Measurements from ENCODE around the gene OR8D4.
A peak's percentile ranks its signal among the peaks of the same experiment; 100 is the strongest.
"Not testable (repeated sequence)": the region's sequence is repeated elsewhere in the genome, so short reads cannot be mapped to it uniquely, and the experiment has no call there.

The OR8D4 gene

DNA sequence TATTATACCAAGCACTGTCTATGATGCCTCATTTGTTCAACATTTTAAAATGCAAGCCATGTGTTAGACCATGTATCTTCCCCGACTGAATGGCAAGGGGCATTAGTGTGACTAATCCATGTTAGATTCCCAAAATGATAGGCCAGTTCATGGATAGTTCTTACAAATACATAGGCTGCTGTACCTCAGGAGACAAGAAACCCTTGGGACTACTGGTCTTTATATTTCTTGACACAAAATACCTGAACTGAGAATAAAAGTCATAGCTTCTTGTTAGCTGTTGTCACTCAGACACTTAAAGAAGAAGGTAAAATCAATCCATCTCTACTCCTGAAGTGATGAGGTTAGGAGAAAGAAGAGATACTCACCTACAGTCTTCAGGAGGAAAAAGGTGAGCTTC lies at the start of gene OR8D4:
Gene OR8D4 (plus strand): TSS at position 301 of the 400 bp plus-strand sequence. CDS start 4,265 bp downstream, outside the sequence.
- no peak for DNase-seq (ENCODE audit: low read depth, low spot score)

DNA sequence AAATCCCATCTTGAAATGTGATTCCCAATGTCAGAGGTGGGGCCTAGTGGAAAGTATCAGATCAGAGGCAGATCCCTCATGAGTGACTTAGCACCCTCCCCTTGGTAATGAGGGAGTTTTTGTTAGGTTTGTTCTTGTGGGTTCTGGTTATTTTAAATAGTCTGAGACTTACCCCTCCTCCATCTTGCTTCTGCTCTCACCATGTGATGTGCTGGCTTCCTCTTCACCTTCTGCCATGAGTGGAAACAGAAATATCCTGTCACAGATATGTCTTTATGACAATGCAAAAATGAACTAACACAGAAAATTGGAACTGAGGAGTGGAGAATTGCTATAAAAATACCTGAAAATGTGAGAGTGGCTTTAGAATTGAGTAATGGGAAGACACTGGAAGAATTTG lies 49.6 kb upstream of the OR8D4 start:
- DNase-seq (ENCODE audit: low read depth, low spot score): no peak

DNA sequence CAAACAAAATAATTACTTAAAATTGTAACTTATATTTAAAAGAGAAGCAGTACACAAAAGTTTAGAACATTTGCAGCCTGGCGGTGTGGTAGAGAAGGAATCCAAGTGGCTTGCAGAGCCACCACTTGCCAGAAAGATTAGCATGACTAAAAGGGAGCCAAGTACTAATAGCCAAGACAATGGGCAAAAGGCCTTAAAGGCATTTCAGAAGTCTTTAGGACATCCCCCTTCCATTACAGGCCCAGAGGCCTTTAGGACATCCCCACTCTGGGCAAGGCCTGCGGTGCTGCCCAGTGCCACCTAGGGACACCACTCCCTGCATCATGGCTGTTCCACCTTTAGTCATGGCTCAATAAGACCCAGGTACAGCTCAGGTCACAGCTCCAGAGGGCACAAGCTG lies 48.9 kb upstream of the OR8D4 start:
- peak; percentile 69 for DNase-seq (ENCODE audit: low read depth, low spot score)

DNA sequence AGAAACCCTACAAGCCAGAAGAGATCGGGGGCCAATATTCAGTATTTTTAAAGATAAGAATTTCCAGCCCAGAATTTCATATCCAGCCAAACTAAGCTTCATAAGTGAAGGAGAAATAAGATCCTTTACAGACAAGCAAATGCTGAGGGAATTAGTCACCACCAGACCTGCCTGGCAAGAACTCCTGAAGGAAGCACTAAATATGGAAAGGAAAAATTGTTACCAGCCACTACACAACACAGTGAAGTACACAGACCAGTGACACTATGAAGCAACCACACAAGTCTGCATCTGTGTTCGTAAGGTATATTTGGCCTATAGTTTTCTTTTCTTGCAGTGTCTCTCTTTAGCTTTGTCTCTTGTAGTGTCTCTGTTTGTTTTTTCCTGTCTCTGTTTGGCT lies 45.5 kb upstream of the OR8D4 start:
- DNase-seq (ENCODE audit: low read depth, low spot score): no peak

DNA sequence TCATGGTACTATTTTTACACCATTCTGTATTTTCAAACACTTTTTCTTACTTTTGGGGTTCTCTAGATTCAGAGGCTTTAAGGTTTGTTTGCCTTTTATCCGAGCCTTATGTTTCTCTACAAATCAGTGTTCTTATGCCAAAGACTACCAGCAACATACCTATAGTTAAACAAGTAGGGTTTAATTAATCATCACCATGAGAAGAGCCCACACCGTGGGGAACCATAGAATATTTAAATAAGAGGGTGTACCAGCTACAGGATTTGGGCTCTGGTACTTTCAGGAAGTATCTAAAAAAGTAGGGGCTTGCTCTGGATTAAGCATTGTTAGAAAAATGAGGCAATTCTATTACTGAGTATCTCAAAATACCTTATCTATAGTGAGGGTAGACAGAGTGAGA lies 42.2 kb upstream of the OR8D4 start:
- no peak for DNase-seq (ENCODE audit: low read depth, low spot score)

DNA sequence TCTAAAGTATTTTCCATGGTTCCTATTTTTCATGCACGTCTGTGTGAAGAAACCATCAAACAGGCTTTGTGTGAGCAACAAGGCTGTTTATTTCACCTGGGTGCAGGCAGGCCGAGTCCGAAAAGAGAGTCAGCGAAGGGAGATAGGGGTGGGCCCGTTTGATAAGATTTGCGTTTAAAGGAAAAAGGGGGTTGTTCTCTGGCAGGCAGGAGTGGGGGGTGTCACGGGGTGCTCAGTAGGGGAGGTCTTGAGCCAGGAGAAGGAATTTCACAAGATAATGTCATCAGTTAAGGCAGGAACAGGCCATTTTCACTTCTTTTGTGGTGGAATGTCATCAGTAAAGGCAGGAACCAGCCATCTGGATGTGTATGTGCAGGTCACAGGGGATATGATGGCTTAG lies 36.7 kb upstream of the OR8D4 start:
- peak; percentile 44 for DNase-seq (ENCODE audit: low read depth, low spot score)

DNA sequence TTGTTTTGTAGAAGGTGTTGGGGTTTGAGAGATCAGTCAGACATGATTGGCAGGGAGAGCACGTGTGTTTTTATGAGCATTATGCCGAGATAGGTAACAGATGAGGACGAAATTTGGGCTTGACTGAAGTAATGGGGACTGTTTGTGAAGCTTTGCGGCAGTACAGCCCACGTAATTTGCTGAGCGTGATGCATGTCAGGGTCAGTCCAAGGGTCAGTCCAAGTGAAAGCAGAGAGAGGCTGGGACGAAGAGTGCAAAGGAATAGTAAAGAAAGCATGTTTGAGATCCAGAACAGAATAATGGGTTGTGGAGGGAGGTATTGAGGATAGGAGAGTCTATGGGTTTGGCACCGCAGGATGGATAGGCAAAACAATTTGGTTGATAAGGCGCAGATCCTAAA lies 34.2 kb upstream of the OR8D4 start:
- DNase-seq (ENCODE audit: low read depth, low spot score): not testable (repeated sequence)

DNA sequence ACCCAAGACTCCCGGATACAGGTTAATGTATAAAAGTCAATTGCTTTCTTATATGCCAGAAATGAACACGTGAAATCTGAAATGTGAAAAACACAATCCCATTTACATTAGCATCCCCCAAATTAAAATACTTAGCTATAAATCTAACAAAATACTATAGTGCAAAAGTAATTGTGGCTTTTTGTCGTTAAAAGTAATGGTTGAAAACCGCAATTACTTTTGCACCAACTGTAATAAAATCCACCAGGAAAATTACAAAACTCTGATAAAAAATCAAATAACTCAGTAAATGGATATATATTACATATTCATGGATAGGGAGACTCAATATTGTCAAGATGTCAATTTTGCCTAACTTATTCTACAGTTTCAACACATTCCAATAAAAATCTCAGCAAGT lies 21.1 kb upstream of the OR8D4 start:
- DNase-seq (ENCODE audit: low read depth, low spot score): no peak

DNA sequence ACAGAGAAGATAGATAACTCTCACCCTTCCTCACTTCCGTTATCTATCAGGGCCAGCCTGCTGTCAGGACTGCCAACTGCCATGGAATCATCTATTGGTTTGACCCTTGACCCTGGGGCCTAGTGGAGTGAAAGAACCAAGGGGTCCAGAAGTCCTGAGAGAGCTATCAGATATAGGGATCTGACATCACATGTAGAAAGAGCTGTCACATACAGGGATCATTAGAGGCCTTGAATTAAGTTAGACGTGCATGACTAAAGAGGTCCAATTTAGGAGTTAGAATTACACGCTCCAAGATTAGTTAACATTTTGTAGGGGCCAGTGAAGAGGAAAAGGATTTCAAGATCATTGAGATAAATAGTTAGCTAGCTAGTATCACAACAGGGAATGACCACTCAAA lies 16.4 kb upstream of the OR8D4 start, which contains the start of gene TMEM225:
Gene TMEM225 (minus strand): TSS at position 101 of the 400 bp plus-strand sequence. CDS start 245 bp downstream, outside the sequence.
- DNase-seq (ENCODE audit: low read depth, low spot score): no peak

DNA sequence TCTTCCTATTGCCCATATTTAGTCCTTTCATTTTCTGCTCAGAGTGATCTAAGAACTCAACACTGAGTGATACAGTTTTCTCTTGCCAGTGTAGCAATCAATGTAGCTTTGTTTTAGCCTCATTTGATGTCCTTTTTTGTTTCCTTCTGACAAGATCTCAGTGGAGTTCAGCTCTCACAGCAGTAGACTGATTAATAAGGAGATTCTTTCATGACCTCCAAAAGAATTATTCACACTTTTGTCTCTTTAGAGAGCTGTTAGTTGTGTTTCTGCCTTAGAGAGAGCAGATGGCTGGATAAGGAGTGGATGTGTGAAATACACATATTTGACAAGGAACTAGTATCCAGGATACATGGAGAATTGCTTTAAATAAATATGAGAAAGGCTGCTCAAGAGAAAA lies 9.9 kb upstream of the OR8D4 start:
- DNase-seq (ENCODE audit: low read depth, low spot score): no peak

DNA sequence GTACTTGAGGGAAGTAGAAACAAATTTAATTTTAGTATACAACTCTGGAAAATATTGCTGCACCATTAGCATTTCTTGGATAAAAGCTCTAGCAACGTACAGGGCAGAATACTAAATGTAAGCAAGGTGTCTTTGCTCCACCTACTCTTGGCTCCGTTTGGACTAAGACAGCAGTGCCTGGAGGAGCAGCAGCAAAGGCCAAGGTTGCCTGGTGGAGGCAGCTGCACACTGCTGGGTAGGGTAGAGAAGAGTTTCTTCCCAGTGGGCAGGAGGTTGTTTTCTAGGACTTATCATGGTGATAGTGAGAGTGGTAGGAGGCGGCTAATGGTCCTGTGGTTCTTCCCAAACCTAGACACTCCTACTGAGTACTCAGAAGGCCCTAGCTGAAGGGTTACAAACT lies 2.2 kb upstream of the OR8D4 start:
- DNase-seq (ENCODE audit: low read depth, low spot score): no peak

DNA sequence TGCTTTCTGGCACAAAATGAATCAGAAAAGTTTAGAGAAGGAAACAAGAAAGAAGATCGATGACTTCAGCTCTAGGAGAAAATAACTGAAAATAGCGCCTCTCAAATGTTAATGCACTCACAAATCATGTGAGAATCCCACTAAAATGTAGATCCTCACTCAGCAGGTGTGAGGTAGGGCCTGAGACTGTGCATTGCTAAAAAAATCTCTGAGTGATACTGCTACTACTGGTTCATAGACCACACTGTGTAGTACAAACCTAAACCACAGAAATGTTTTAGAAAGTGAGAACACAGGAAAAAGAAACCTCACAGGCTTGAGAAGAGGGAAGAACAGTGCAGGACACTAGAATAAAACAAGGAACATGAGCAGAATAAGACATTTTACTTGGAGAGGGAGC lies 2.0 kb downstream of the OR8D4 start:
- no peak for DNase-seq (ENCODE audit: low read depth, low spot score)

DNA sequence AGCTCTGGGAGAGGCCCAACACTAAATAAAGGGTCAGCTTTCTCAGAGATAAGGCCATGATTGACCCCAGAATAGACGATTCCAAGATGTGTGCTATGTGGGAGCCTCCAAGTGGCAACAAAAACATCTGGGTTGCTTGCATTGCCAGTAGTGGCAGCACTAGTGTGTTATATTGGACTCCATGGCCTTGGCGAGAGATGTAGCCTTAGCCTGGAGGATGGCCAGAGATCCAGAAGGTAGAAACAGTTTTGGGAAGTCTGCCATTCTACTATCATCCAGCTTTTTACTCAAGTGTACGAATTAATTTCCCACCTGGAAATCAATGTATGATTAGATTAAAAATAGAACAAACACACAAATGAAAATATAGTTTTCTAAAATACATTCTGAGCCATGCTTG lies 3.0 kb downstream of the OR8D4 start:
- DNase-seq (ENCODE audit: low read depth, low spot score): no peak

DNA sequence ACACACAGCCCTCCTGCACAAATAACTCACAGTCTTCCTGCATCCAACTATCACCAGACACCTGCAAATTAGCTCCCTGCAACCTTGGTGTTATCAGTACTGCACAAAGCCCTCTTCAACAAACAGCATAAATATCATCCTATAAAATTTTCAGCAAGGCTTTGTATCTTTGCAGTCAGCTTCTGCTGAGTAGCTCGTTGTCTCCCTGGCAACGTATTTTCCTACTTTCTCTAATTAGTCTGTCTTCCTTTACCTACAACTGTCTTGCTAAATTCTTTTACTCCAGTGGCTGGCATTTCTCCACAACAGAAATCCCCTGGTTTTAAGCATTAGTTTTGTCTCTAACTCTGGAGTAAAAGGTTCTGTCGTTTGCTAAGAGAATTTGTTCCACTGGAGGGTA lies 3.9 kb downstream of the OR8D4 start:
- DNase-seq (ENCODE audit: low read depth, low spot score): no peak

DNA sequence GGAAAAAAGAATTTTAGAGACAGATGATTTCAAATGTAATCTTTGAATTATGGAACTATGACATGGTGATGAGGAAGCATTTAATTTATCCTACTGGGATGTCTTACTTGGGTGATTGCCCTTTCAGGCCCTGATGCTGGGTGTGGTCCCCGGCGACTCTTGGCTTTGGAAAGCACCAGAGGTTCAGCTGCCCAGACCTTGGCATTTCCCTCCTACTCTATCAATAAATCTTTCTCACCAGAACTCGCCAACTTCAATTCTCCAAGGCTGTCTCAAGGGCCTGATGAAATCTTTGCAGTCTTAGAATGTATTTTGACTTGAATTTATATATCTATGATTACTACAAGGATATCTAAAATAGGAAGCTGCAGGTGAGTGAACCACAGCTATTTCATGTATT lies 19.0 kb downstream of the OR8D4 start:
- DNase-seq (ENCODE audit: low read depth, low spot score): no peak

DNA sequence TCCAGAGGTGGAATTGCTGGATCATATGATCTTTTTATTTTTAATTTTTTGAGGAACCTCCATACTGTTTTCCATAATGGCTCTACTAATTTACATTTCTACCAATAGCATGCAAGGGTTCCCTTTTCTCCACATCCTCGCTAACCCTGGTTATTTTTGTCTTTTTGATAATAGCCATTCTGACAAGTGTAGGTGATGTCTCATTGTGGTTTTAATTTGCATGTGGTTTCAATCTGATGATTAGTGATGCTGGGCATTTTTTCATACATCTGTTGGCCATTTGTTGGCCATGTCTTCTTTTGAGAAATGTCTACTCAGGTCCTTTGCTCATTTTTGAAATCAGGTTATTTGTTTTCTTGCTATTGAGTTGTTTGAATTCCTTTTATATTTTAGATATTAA lies 22.1 kb downstream of the OR8D4 start:
- DNase-seq (ENCODE audit: low read depth, low spot score): no peak

DNA sequence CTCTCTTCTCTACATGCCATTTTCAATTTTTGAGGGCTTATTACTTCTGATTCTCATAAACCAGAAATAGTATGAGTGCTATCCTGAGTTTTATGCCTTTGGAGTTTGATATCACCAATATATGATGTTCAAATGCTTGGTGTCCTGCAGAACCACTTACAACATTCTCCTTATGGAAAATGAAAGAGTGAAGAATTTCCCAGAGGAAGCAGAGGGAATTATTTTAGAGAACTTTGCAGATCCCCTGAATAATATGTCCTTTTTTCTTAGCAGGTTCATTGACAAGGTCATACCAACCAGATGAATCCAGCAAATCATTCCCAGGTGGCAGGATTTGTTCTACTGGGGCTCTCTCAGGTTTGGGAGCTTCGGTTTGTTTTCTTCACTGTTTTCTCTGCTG lies 37.4 kb downstream of the OR8D4 start, which contains the start of gene OR4D5:
Gene OR4D5 (plus strand): TSS at position 301 of the 400 bp plus-strand sequence. CDS start 0 bp downstream, at position 301.
- DNase-seq (ENCODE audit: low read depth, low spot score): no peak

DNA sequence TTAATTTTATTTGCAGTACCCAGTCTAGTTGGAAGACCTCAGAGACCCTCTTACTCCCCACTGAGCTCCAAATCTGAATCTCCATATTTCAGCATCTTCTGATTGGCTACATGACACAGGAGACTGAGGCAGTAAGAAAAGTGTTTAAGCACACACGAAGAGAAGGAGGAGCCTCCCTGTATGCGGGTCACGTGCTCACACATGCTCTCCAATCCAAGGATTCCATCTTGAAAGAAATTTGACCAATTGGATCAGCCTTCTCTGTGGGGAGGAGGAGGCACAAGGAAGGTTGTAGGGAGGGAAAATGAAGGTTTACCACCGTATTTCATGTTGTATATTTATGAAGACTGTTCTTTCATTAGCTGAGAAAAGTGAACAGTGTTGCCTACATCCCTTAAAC lies 40.4 kb downstream of the OR8D4 start:
- DNase-seq (ENCODE audit: low read depth, low spot score): no peak

DNA sequence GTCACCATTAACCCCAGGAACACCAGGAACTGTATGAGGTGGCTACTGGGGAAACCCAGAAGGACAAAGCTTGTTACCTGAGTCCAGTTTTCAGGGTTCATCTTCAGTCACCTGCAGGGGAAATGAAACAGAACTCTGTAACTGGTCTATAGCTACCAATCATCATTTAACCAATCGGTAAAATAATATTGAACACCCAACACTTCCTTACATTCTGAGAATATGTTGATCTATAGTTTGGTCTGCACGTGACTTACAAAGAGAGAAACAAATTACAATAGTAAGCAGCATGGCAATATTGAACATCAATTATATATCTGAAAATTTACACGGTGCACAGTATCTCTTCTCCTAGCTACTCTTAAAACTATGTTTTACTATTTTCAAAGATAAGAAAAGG lies 41.8 kb downstream of the OR8D4 start, which contains the start of gene OR6T1:
Gene OR6T1 (minus strand): TSS at position 101 of the 400 bp plus-strand sequence. CDS start 0 bp downstream, at position 101.
- no peak for DNase-seq (ENCODE audit: low read depth, low spot score)

DNA sequence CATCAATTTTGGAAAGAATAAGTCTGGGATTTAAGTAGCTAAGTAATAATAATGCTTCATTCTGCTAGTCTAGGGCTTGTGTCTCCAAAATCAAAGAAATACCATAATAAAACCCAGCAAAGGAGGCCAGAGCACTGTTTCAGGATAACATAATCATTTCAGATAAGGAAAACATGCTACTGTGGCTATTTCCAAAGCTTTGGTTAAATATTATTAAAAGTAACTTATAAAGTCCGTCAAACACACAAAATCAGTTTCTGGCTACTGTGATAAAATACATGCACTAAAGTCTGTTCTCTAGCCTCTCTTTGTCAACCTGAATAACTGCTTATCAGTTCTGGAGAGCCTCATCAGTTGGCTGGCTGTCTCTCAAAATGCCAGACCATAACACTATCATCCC lies 43.2 kb downstream of the OR8D4 start:
- no peak for DNase-seq (ENCODE audit: low read depth, low spot score)

DNA sequence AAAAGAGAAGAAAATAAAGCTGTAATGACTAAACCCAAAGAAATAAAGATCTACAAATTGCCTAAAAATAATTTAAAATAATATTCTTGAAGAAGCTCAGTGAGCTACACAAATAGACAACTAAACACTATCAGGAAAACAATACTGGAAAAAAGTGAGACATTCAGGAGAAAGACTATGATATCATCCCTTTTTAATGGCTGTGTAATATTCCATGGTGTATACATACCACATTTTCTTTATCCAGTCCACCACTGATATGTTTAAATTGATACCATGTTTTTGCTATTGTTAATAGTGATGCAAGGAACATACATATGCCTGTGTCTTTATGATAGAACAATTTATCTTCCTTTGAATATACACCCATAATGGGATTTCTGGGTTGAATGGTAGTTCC lies 54.8 kb downstream of the OR8D4 start:
- DNase-seq (ENCODE audit: low read depth, low spot score): no peak

All from ELF-1 (cell line).